K562 (cell line): ENCODE measurements around the gene WDFY2. TPM values are rescaled to one million over a fixed set of nuclear protein-coding genes. Genes with fewer than 3 reads are reported as not detected.

ENCODE experiments used
- ASH1L ChIP-seq: fragments of 450-650 bp; IDR thresholded peaks from 2 replicates; pipeline ENCODE4 v1.6.1; 2018; ENCODE audit warnings: borderline replicate concordance, mild to moderate bottlenecking, low read depth; ENCODE audit not compliant: partially characterized antibody
- BACH1 ChIP-seq: fragments of 200-800 bp; sonication (Bioruptor generic); IDR thresholded peaks from 2 replicates; pipeline ENCODE4 v1.6.1; 2016; ENCODE audit warnings: missing genetic modification characterization, missing compliant biosample characterization
- E2F5 ChIP-seq: sonication (generic); formaldehyde crosslinking; IDR thresholded peaks from 2 replicates; pipeline ENCODE4 v1.8.0; 2022; ENCODE audit warnings: mild to moderate bottlenecking, missing genetic modification reagents
- ELF4 ChIP-seq: fragments of 450-650 bp; formaldehyde crosslinking; IDR thresholded peaks from 2 replicates; pipeline ENCODE4 v1.4.0; 2022; ENCODE audit warnings: missing genetic modification characterization
- HBP1 ChIP-seq: fragments of 450-650 bp; formaldehyde crosslinking; IDR thresholded peaks from 2 replicates; pipeline ENCODE4 v1.4.0; 2022; ENCODE audit warnings: missing genetic modification characterization
- HNRNPL ChIP-seq: fragments of 200-400 bp; formaldehyde crosslinking; IDR thresholded peaks from 2 replicates; pipeline ENCODE4 v1.6.1; 2017; ENCODE audit warnings: low read depth, mild to moderate bottlenecking, low read length
- MAZ ChIP-seq, 2 experiments: fragments of 450-650 bp in 1 of 2; sonication (generic) in 1 of 2; formaldehyde crosslinking; IDR thresholded peaks in 1 of 2; conservative IDR thresholded peaks in 1 of 2; 2 replicates each; pipeline versions ENCODE4 v1.4.0 to v1.5.0; 2020; ENCODE audit warnings: mild to moderate bottlenecking in 1 of 2, missing genetic modification reagents in 1 of 2
- MLX ChIP-seq, 2 experiments: fragments of 450-650 bp in 1 of 2; sonication (generic) in 1 of 2; formaldehyde crosslinking; conservative IDR thresholded peaks; 2 replicates each; pipeline versions ENCODE4 v1.4.0 to v1.8.1; 2020 to 2022; ENCODE audit warnings: mild to moderate bottlenecking in 1 of 2, missing genetic modification reagents in 1 of 2
- MTA3 ChIP-seq: fragments of 450-650 bp; formaldehyde crosslinking; IDR thresholded peaks from 2 replicates; pipeline ENCODE4 v1.6.1; 2017; ENCODE audit warnings: mild to moderate bottlenecking, borderline replicate concordance
- RBM15 ChIP-seq: fragments of 200-400 bp; formaldehyde crosslinking; IDR thresholded peaks from 2 replicates; pipeline ENCODE4 v1.6.1; 2018; ENCODE audit warnings: mild to moderate bottlenecking, low read length, moderate library complexity; ENCODE audit not compliant: insufficient read depth
- SNIP1 ChIP-seq: fragments of 450-650 bp; IDR thresholded peaks from 2 replicates; pipeline ENCODE4 v1.7.1; 2017; ENCODE audit warnings: low read depth, mild to moderate bottlenecking
- TAL1 ChIP-seq: fragments of 450-650 bp; IDR thresholded peaks from 2 replicates; pipeline ENCODE4 v1.6.1; 2016; ENCODE audit warnings: mild to moderate bottlenecking
- TEAD4 ChIP-seq, 2 experiments: sonication (generic) in 1 of 2; formaldehyde crosslinking in 1 of 2; IDR thresholded peaks; 2 replicates each; pipeline versions ENCODE4 v1.6.1 to v1.8.0; 2012 to 2022; ENCODE audit warnings: borderline replicate concordance in 1 of 2, inconsistent platforms in 1 of 2, low read length in 1 of 2, mild to moderate bottlenecking in 1 of 2, missing genetic modification reagents in 1 of 2
- U2AF2 ChIP-seq: fragments of 200-400 bp; formaldehyde crosslinking; optimal IDR thresholded peaks from 2 replicates; pipeline ENCODE3; 2017; ENCODE audit warnings: low read depth, mild to moderate bottlenecking, low read length
- ZBTB9 ChIP-seq: fragments of 450-650 bp; formaldehyde crosslinking; IDR thresholded peaks from 2 replicates; pipeline ENCODE4 v1.4.0; 2020; ENCODE audit warnings: mild to moderate bottlenecking, moderate library complexity
- ZFP91 ChIP-seq: sonication (generic); formaldehyde crosslinking; IDR thresholded peaks from 2 replicates; pipeline ENCODE4 v1.8.0; 2022; ENCODE audit warnings: mild to moderate bottlenecking, missing genetic modification reagents
- ZNF354B ChIP-seq: fragments of 250-450 bp; sonication (Bioruptor Pico); IDR thresholded peaks from 2 replicates; pipeline ENCODE4 v1.4.0; 2020
- ZNF586 ChIP-seq: fragments of 450-650 bp; formaldehyde crosslinking; conservative IDR thresholded peaks from 2 replicates; pipeline ENCODE4 v1.4.0; 2020; ENCODE audit warnings: mild to moderate bottlenecking, moderate library complexity
- polyA plus RNA-seq, 8 experiments: library from polyadenylated mRNA; depleted of rRNA in 4 of 8; stranded (reverse) in 5 of 8; unstranded in 3 of 8; fragments of >200 nt; fragmentation: Nextera tagmentation in 2 of 8; fragmentation: Illumina TruSeq in 1 of 8; extraction: Ambion mirVana in 2 of 8; extraction: Trizol in 1 of 8; gene quantifications; 2 replicates each; pipeline versions ENCODE4 v1.2.1 to v1.2.3, GENCODE V29; 2011 to 2014; ENCODE audit warnings: inconsistent platforms in 1 of 8, missing spikeins in 1 of 8
- total RNA-seq, 7 experiments: library from RNA; depleted of rRNA in 6 of 7; stranded (reverse); fragments of >200 nt in 6 of 7; fragmentation: Illumina TruSeq in 2 of 7; extraction: Trizol in 2 of 7; gene quantifications; 2 replicates each; pipeline versions ENCODE4 v1.2.1 to v1.2.3, GENCODE V29; 2011 to 2021; ENCODE audit warnings: low replicate concordance in 1 of 7
- TF ChIP-seq, protein P1 (sequence below), 2 experiments: fragments of 200-800 bp in 1 of 2; sonication (Bioruptor generic) in 1 of 2; sonication (generic) in 1 of 2; formaldehyde crosslinking in 1 of 2; IDR thresholded peaks in 1 of 2; conservative IDR thresholded peaks in 1 of 2; 2 replicates each; pipeline versions ENCODE4 v1.5.0 to v1.6.1; 2016 to 2020; ENCODE audit warnings: missing compliant biosample characterization in 1 of 2, missing genetic modification characterization in 1 of 2, missing genetic modification reagents in 1 of 2

The WDFY2 gene
- total and polyA plus RNA-seq, 9 of the 15 experiments (the other 6 are each of a cell fraction or from before 2014, with no cell fraction given): 0.66 to 6.4 (median 4.4) TPM

GRCh38 chr13:51590971-51591627, 6.8 kb downstream of the WDFY2 start (continued):
- TF ChIP-seq ZFP91 (CRISPR knock-in tag) (no peak), MAZ (CRISPR knock-in tag; conservative IDR thresholded peaks at IDR 0.05 in 1 of 2, IDR thresholded peaks at IDR 0.05 in 1 of 2) (peak; percentile 49 to 79; a peak in 3 of 4 replicates), TAL1 (peak; percentile 91), TEAD4 (IDR thresholded peaks at IDR 0.05; ENCODE audit: low read length) (peak; percentile 95), TEAD4 (CRISPR knock-in tag; IDR thresholded peaks at IDR 0.05; ENCODE audit: borderline replicate concordance) (no peak), ASH1L (no peak), BACH1 (tag) (0 out of 2 replicates have a peak, but pooled peaks have one; percentile 40), ZBTB9 (CRISPR knock-in tag) (no peak), HBP1 (CRISPR knock-in tag) (0 out of 2 replicates have a peak, but pooled peaks have one; percentile 14), MTA3 (peak; percentile 58; the same call in 1 of the 2 replicates), RBM15 (no peak), ZNF354B (CRISPR knock-in tag) (no peak), ZNF586 (no peak), ELF4 (CRISPR knock-in tag) (no peak), U2AF2 (no peak), E2F5 (no peak), HNRNPL (no peak), MLX (CRISPR knock-in tag; conservative IDR thresholded peaks at IDR 0.05) (no peak), SNIP1 (no peak)
- TF ChIP-seq, protein P1, sequence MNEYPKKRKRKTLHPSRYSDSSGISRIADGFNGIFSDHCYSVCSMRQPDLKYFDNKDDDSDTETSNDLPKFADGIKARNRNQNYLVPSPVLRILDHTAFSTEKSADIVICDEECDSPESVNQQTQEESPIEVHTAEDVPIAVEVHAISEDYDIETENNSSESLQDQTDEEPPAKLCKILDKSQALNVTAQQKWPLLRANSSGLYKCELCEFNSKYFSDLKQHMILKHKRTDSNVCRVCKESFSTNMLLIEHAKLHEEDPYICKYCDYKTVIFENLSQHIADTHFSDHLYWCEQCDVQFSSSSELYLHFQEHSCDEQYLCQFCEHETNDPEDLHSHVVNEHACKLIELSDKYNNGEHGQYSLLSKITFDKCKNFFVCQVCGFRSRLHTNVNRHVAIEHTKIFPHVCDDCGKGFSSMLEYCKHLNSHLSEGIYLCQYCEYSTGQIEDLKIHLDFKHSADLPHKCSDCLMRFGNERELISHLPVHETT (CRISPR knock-in tag; conservative IDR thresholded peaks at IDR 0.05 in 1 of 2, IDR thresholded peaks at IDR 0.05 in 1 of 2): peak in 1 of 2 experiments; percentile 58; a peak in 1 of 4 replicates
